Kasumi-1 (cell line): ENCODE data around the gene EIF2AK2.

Experiments
- DNase-seq, 2 experiments: peaks; one replicate each; lab custom pipeline; 2025; lab: John Stamatoyannopoulos, UW

EIF2AK2 gene

GRCh38 chr2:37171624-37171950, 14.8 kb upstream of the EIF2AK2 start:
- no peak for DNase-seq

- peak; percentile 58 to 68 for DNase-seq
Measured at GRCh38 chr2:37168217-37168981, 11.6 kb upstream of the EIF2AK2 start.

- no peak for DNase-seq
Measured at GRCh38 chr2:37167636-37168180, 10.9 kb upstream of the EIF2AK2 start.

DNA sequence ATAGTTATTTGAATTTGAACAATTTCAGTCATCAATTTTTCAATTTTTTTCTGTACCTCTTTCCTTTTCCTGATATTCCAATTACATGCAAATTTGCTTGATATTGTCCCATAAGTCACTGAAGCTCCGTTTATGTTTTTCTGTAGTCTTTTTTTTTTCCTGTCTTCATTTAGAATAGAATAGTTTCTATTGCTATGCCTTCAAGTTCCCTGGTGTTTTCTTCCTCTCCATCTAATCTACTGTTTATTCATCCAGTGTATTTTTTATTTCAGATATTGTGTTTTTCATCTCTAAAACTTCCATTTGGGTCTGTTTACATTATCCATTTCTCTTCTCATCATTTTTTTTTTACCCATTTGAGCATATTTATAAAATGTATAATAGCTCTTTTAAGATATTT, 8.0 kb upstream of the EIF2AK2 start:
- no peak for DNase-seq

- peak; percentile 24 to 51 for DNase-seq
Measured at GRCh38 chr2:37156071-37156856, 516 bp downstream of the EIF2AK2 start.

GRCh38 chr2:37154785-37155184, 2.0 kb downstream of the EIF2AK2 start:
- DNase-seq, result peak; percentile 16 to 55

DNA sequence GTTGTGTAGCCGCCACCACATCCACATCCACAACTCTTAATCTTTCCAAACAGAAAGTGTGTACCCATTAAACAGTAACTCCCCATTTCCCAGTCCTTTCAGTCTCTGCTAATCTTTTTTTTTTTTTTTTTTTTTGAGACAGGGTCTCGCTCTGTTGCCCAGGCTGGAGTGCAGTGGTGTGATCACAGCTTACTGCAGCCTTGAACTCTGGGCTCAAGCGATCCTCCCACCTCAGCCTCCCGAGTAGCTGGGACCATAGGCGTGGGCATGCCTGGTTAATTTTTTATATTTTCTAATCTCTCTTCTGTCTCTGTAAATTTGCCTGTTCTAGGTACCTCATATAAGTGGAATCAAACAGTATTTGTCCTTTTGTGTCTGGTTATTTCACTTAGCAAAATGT, 3.6 kb downstream of the EIF2AK2 start:
- no peak for DNase-seq

GRCh38 chr2:37149626-37150322, 7.0 kb downstream of the EIF2AK2 start:
- DNase-seq, result no peak

- no peak for DNase-seq
Measured at GRCh38 chr2:37148325-37148724, 8.5 kb downstream of the EIF2AK2 start.

DNA sequence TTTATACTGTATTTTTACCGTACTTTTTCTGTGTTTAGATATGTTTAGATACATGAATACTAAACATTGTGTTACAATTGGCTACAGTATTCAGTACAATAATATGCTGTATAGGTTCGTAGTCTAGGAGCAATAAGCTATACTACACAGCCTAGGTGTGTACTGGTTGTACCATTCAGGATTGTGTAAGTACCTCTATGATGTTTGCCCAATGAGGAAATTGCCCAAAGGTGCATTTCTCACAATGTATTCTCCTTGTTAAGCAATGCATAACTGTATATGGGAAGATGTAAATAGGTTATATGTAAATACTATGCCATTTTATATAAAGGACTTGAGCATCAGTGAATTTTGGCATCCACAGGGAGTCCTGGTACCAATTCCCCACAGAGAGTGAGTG, 10.7 kb downstream of the EIF2AK2 start:
- DNase-seq, result no peak

DNA sequence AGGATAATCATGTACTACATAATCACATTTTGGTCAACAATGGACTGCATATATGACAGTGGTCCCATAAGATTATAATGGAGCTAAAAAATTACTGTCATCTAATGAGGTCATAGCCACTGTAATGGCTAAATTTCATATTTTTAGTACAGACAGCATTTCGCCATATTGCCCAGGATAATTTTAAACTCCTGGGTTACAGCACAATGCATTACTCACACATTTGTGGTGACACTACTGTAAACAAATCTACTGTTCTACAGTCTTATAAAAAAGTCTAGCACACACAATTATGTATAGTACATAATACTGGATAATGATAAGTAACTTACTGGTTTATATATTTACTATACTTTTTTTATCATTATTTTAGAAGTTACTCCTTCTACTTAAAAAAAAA, 12.8 kb downstream of the EIF2AK2 start:
- DNase-seq, result no peak

- DNase-seq, result no peak
Measured at GRCh38 chr2:37142546-37142945, 14.2 kb downstream of the EIF2AK2 start.

DNA sequence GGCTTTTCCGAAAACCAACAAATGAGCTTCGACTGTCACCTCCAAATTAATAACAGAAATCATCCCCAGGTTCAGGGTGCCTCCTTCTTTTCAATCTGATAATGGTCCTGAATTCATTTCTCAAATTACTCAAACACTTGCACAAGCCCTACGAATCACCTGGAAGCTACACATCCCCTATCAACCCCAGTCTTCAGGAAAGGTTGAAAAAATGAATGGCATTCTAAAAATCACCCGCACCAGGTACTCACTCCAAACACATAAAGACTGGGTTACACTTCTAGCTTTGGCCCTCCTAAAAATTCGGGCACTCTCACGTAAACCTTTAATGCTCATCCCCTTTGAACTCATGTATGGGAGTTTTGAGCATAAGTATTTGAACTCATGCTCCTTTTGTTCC, 23.9 kb downstream of the EIF2AK2 start:
- no peak for DNase-seq

GRCh38 chr2:37125416-37125815, 31.4 kb downstream of the EIF2AK2 start:
- DNase-seq, result no peak

DNA sequence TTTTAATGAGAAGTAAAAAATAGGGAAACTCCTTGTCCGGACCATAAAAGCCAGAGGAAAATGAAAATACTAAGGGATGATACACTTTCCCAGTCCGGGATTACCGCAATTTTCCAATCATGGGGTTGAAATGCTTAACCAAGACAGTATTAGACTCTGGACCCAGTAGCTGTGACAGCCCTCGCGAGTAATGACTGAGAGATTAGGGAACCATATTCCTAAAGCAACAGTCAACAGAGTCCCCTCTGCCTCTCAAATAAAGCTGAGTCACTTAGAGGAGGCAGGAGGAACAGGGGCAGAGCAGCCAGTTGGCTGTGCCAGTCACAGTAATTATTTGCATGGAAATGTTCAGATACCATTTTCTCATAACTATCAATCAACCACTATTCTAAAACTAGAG, 37.6 kb downstream of the EIF2AK2 start:
- DNase-seq, result no peak

DNA sequence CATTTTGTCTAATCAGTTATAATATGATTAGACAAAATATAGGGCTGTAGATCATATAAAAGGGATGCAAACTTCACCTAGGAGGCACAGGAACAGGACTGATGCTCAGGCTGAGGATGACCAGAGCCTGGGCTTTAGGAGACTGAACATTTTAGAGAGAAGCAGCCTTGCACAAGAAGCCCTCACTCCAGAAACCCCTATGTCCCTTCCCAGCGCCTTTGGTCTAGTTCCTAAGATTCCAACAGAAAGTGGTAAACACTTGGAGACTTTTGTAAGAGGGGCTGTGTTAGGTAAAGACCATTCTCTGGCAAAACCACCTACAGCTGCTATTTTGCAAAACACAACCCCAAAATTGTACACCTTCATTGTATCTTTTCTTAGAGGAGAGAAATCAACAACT, 39.2 kb downstream of the EIF2AK2 start:
- no peak for DNase-seq

DNA sequence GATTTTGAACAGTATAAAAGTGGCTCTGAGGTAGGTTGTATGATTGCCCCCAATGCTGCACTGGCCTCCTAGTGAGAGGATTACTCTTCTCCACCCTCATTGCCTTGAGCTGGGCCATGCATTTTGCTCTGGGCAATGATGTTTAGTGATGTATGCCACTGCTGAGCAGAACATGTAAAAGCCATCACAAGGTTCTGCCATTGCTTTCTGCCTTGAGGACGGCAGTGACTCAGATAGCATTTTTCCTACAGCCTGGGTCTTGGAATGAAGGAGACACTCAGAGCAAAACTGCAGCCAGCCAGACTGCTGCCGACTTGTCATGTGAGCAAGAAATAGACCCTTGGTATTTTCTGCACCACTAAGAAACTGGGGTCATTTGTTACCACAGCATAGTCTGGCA, 44.8 kb downstream of the EIF2AK2 start:
- no peak for DNase-seq

GRCh38 chr2:37110306-37111212, 46.2 kb downstream of the EIF2AK2 start:
- DNase-seq, result no peak

GRCh38 chr2:37109523-37109922, 47.3 kb downstream of the EIF2AK2 start:
- no peak for DNase-seq

DNA sequence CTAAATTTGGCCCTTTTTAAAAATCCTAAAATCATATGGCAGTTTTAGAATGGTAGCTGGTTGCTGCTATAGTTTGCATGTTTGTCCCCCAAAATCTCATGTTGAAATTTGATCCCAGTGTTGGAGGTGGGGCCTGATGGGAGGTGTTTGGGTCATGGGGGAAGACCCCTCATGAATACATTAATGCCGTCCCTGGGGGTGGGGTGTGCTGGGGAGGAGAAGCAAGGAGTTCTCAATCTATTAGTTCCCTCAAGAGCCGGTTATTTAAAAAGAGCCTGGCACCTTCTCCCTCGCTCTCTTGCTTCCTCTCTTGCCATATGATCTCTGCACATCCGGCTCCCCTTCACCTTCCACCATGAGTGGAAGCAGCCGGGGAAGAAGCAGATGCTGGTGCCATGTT, 51.6 kb downstream of the EIF2AK2 start:
- no peak for DNase-seq

GRCh38 chr2:37104178-37104577, 52.6 kb downstream of the EIF2AK2 start:
- DNase-seq, result no peak

DNA sequence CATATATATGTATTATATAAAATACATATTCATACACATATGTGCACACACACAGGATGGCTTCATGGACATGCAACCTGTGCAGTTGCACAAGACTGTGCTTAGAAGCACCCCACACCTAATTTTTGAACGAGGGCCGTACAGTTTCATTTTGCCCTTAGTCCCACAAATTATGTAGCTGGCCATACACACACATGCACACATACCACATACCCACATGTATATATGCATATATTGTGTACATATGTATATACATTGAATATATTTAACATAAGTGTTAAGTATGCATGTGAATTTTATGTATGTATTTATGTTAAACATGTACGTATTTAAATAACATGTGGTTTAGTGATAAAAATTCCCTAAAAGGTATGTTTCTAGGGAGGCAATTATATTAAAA, 54.2 kb downstream of the EIF2AK2 start:
- no peak for DNase-seq
